Gastroesophageal sphincter (tissue), 3 donors: ENCODE measurements around the gene SMCHD1.

Experiments used
- CTCF ChIP-seq, 4 experiments: fragments of 200-600 bp in 2 of 4; fragments of 450-650 bp in 2 of 4; sonication (generic) in 1 of 4; IDR thresholded peaks; one replicate each; pipeline ENCODE4 v1.5.1; 2017 to 2019; ENCODE audit warnings: antibody characterized with exemption in 4 of 4, mild to moderate bottlenecking in 2 of 4, moderate library complexity in 2 of 4
- POLR2A ChIP-seq, 2 donors: fragments of 450-650 bp; IDR thresholded peaks; one replicate each; pipeline ENCODE4 v1.6.1; 2017; ENCODE audit warnings: antibody characterized with exemption in 2 of 2, mild to moderate bottlenecking in 2 of 2, moderate library complexity in 1 of 2

GRCh38 chr18:2825613-2826175, 170.2 kb downstream of the SMCHD1 start:
- TF ChIP-seq CTCF (IDR thresholded peaks at IDR 0.05) (no peak), POLR2A (IDR thresholded peaks at IDR 0.05) (no peak)
